IMR-90 (cell line): ENCODE measurements around the gene OPTC. TPM values are rescaled to one million over a fixed set of nuclear protein-coding genes. Genes with fewer than 3 reads are reported as not detected.

Experiments used
- ATAC-seq: fragments of 200-7000 bp; cut with Tn5 transposase; 2 replicates; pipeline ENCODE4 v1.9.1; 2020; ENCODE audit warnings: low read depth, mild to moderate bottlenecking, moderate library complexity
- BruUV-seq: library from RNA; stranded (reverse); fragments of 400-500 nt; replicated peaks from 2 replicates; lab custom pipeline; 2021; lab: Mats Ljungman, UMichigan
- CTCF ChIA-PET: fragments of 300-600 bp; formaldehyde crosslinking; extraction: SDS; loops from one replicate; lab custom pipeline; 2021; ENCODE audit warnings: antibody characterized with exemption; lab: Yijun Ruan, JAX
- POLR2A ChIA-PET: fragments of 300-600 bp; sonication (Branson Sonifier 250); formaldehyde crosslinking; loops from one replicate; lab custom pipeline; 2022; ENCODE audit warnings: antibody characterized with exemption; ENCODE audit not compliant: unreplicated experiment; lab: Charles Lee
- DNase-seq: peaks from one replicate; pipeline ENCODE4 v3.0.0; 2013
- H2AFZ ChIP-seq: replicated peaks from 2 replicates; pipeline ENCODE3; 2013; ENCODE audit warnings: low read length, mild to moderate bottlenecking; ENCODE audit not compliant: poor library complexity
- H2AK5ac ChIP-seq: 2 replicates; pipeline ENCODE4 v1.6.1; 2013; ENCODE audit warnings: low read depth, low read length, inconsistent platforms
- H2AK9ac ChIP-seq: replicated peaks from 2 replicates; pipeline ENCODE3; 2013; ENCODE audit warnings: mild to moderate bottlenecking, low read depth, low read length, moderate library complexity; ENCODE audit not compliant: poor library complexity
- H2BK120ac ChIP-seq: 2 replicates; pipeline ENCODE4 v1.6.1; 2013; ENCODE audit warnings: low read depth, low read length, inconsistent platforms
- H2BK15ac ChIP-seq: 3 replicates; pipeline ENCODE4 v1.6.1; 2013; ENCODE audit warnings: low read depth, low read length, inconsistent platforms
- H2BK20ac ChIP-seq: 2 replicates; pipeline ENCODE4 v1.6.1; 2013; ENCODE audit warnings: low read depth, mild to moderate bottlenecking, inconsistent platforms, low read length, moderate library complexity
- H2BK5ac ChIP-seq: 2 replicates; pipeline ENCODE4 v1.6.1; 2013; ENCODE audit warnings: mild to moderate bottlenecking, low read depth, low read length, inconsistent platforms; ENCODE audit not compliant: poor library complexity, severe bottlenecking
- H3K14ac ChIP-seq: replicated peaks from 2 replicates; pipeline ENCODE4 v1.6.1; 2013; ENCODE audit warnings: low read depth, low read length, inconsistent platforms
- H3K18ac ChIP-seq: 2 replicates; pipeline ENCODE4 v1.6.1; 2013; ENCODE audit warnings: low read depth, low read length, control low read depth
- H3K23ac ChIP-seq: 2 replicates; pipeline ENCODE4 v1.6.1; 2013; ENCODE audit warnings: low read depth, low read length, inconsistent platforms
- H3K27ac ChIP-seq: 2 replicates; pipeline ENCODE4 v1.5.1; 2013; ENCODE audit warnings: mild to moderate bottlenecking, control low read depth, low read length; ENCODE audit not compliant: insufficient read depth
- H3K27me3 ChIP-seq: 2 replicates; pipeline ENCODE4 v1.6.1; 2013; ENCODE audit warnings: low read length; ENCODE audit not compliant: control insufficient read depth, insufficient read depth
- H3K36me3 ChIP-seq: 2 replicates; pipeline ENCODE4 v1.6.1; 2013; ENCODE audit warnings: low read length, mixed read lengths; ENCODE audit not compliant: control insufficient read depth, insufficient read depth
- H3K4ac ChIP-seq: 2 replicates; pipeline ENCODE4 v1.6.1; 2013; ENCODE audit warnings: low read depth, low read length, inconsistent platforms
- H3K4me1 ChIP-seq: 2 replicates; pipeline ENCODE4 v1.6.1; 2013; ENCODE audit warnings: low read length, mixed read lengths; ENCODE audit not compliant: control insufficient read depth, insufficient read depth
- H3K4me2 ChIP-seq: 2 replicates; pipeline ENCODE4 v1.6.1; 2013; ENCODE audit warnings: low read depth, mild to moderate bottlenecking, control low read depth, low read length, moderate library complexity
- H3K4me3 ChIP-seq: 2 replicates; pipeline ENCODE4 v1.5.1; 2013; ENCODE audit warnings: low read depth, mild to moderate bottlenecking, control low read depth, low read length, moderate library complexity; ENCODE audit not compliant: insufficient read depth
- H3K56ac ChIP-seq: 2 replicates; pipeline ENCODE4 v1.6.1; 2013; ENCODE audit warnings: low read length, inconsistent platforms; ENCODE audit not compliant: insufficient read depth; ENCODE audit errors: extremely low read depth
- H3K79me1 ChIP-seq, 2 experiments: 2 replicates each; pipeline ENCODE4 v1.6.1; 2013; ENCODE audit warnings: low read length in 2 of 2, inconsistent platforms in 1 of 2, low read depth in 1 of 2
- H3K9ac ChIP-seq: 2 replicates; pipeline ENCODE4 v1.6.1; 2013; ENCODE audit warnings: low read depth, low read length, control low read depth
- H3K9me1 ChIP-seq: 2 replicates; pipeline ENCODE4 v1.6.1; 2013; ENCODE audit warnings: low read length, inconsistent platforms; ENCODE audit not compliant: insufficient read depth
- H3K9me3 ChIP-seq: 2 replicates; pipeline ENCODE4 v1.6.1; 2013; ENCODE audit warnings: low read length; ENCODE audit not compliant: control insufficient read depth, insufficient read depth
- H4K20me1 ChIP-seq: 2 replicates; pipeline ENCODE4 v1.6.1; 2013; ENCODE audit warnings: low read length, inconsistent platforms; ENCODE audit not compliant: insufficient read depth
- H4K5ac ChIP-seq: 2 replicates; pipeline ENCODE4 v1.6.1; 2013; ENCODE audit warnings: mild to moderate bottlenecking, low read depth, low read length, control low read depth
- H4K8ac ChIP-seq, 2 experiments: 2 replicates each; pipeline ENCODE4 v1.6.1; 2013; ENCODE audit warnings: low read depth in 2 of 2, low read length in 2 of 2, control low read depth in 1 of 2, inconsistent platforms in 1 of 2
- H4K91ac ChIP-seq: 2 replicates; pipeline ENCODE4 v1.6.1; 2013; ENCODE audit warnings: low read depth, low read length, inconsistent platforms; ENCODE audit not compliant: insufficient read depth
- CEBPB ChIP-seq: IDR thresholded peaks from 2 replicates; pipeline ENCODE4 v1.6.1; 2012; ENCODE audit warnings: low read depth, low read length, improper control_type of control experiment
- CHD1 ChIP-seq: IDR thresholded peaks from 2 replicates; pipeline ENCODE4 v1.6.1; 2012; ENCODE audit warnings: low read depth, low read length, improper control_type of control experiment
- CTCF ChIP-seq: conservative IDR thresholded peaks from 2 replicates; pipeline ENCODE4 v1.5.1; 2012; ENCODE audit warnings: mild to moderate bottlenecking, low read depth, low read length, improper control_type of control experiment
- ELK1 ChIP-seq: fragments of 150-350 bp; IDR thresholded peaks from 2 replicates; pipeline ENCODE4 v1.6.1; 2016; ENCODE audit warnings: low read depth, mild to moderate bottlenecking, low read length, moderate library complexity, borderline replicate concordance
- FOS ChIP-seq: fragments of 150-350 bp; IDR thresholded peaks from 2 replicates; pipeline ENCODE4 v1.6.1; 2016; ENCODE audit warnings: low read depth, low read length
- MAZ ChIP-seq: IDR thresholded peaks from 2 replicates; pipeline ENCODE4 v1.6.1; 2012; ENCODE audit warnings: low read depth, mild to moderate bottlenecking, low read length, improper control_type of control experiment, moderate library complexity, borderline replicate concordance
- MXI1 ChIP-seq: IDR thresholded peaks from 2 replicates; pipeline ENCODE4 v1.6.1; 2012; ENCODE audit warnings: low read depth, mild to moderate bottlenecking, low read length, moderate library complexity, borderline replicate concordance
- POLR2A ChIP-seq: IDR thresholded peaks from 2 replicates; pipeline ENCODE4 v1.6.1; 2012; ENCODE audit warnings: mild to moderate bottlenecking, low read depth, low read length
- RAD21 ChIP-seq: IDR thresholded peaks from 2 replicates; pipeline ENCODE4 v1.6.1; 2012; ENCODE audit warnings: low read length, improper control_type of control experiment
- RCOR1 ChIP-seq: IDR thresholded peaks from 2 replicates; pipeline ENCODE4 v1.6.1; 2012; ENCODE audit warnings: mild to moderate bottlenecking, low read length, improper control_type of control experiment; ENCODE audit not compliant: insufficient replicate concordance
- RFX5 ChIP-seq: IDR thresholded peaks from 2 replicates; pipeline ENCODE4 v1.8.0; 2012; ENCODE audit warnings: low read depth, mild to moderate bottlenecking, low read length, moderate library complexity
- SMC3 ChIP-seq: fragments of 150-350 bp; IDR thresholded peaks from 2 replicates; pipeline ENCODE4 v1.6.1; 2016; ENCODE audit warnings: low read depth, mild to moderate bottlenecking, antibody characterized with exemption, low read length, moderate library complexity
- USF2 ChIP-seq: fragments of 150-350 bp; IDR thresholded peaks from 2 replicates; pipeline ENCODE4 v1.6.1; 2017; ENCODE audit warnings: mild to moderate bottlenecking, antibody characterized with exemption, low read length, low read depth
- WGBS, 2 experiments: methylation state at CpG; one replicate each; pipeline versions ENCODE4 v1.1.5 to v1.1.7; 2013; ENCODE audit warnings: missing lambda C conversion rate in 2 of 2; ENCODE audit not compliant: insufficient read length in 1 of 2; ENCODE audit errors: extremely low coverage in 2 of 2; 5-methylcytosine and 5-hydroxymethylcytosine counted together
- dilution Hi-C: fragments of 300-500 bp; cut with HindIII; formaldehyde crosslinking; loops from one replicate; pipeline ENCODE4 v1.14.3; 2018; ENCODE audit warnings: low sequenced_read_pairs; ENCODE audit not compliant: unreplicated experiment
- in situ Hi-C: fragments of 300-500 bp; cut with MboI; formaldehyde crosslinking; loops from 3 replicates; pipeline ENCODE4 v1.14.3; 2019; ENCODE audit warnings: low sequenced_read_pairs, inconsistent platforms, mixed read lengths
- intact Hi-C: fragments of 100-400 bp; cut with micrococcal nuclease; formaldehyde crosslinking; loops from 2 replicates; pipeline ENCODE4 v1.10.0; 2022
- polyA plus RNA-seq, 3 experiments: library from polyadenylated mRNA; depleted of rRNA; stranded (reverse); fragments of >200 nt; gene quantifications; 2 replicates each; pipeline ENCODE4 v1.2.3, GENCODE V29; 2012; ENCODE audit warnings: low replicate concordance in 1 of 3
- total RNA-seq: library from RNA; depleted of rRNA; stranded (reverse); fragments of >200 nt; gene quantifications from 2 replicates; pipeline ENCODE4 v1.2.3, GENCODE V29; 2012

The OPTC gene
- total and polyA plus RNA-seq, 2 of the 4 experiments (the other 2 are of a cell fraction), result not detected

GRCh38 chr1:203556047-203556851 is 62.3 kb downstream of the OPTC start:
- in situ Hi-C loops, result no loop called here
- TF ChIP-seq POLR2A (0 out of 2 replicates have a peak, but pooled peaks have one; percentile 51), RCOR1 (no peak), ELK1 (no peak), SMC3 (no peak), CTCF (no peak), FOS (no peak), MAZ (peak; percentile 49; the same call in 1 of the 2 replicates), RFX5 (no peak), MXI1 (0 out of 2 replicates have a peak, but pooled peaks have one; percentile 51), USF2 (no peak), RAD21 (no peak; the same call in 1 of the 2 replicates), CEBPB (peak; percentile 22; the same call in 1 of the 2 replicates), CHD1 (no peak)

More at GRCh38 chr1:203556047-203556851, 62.3 kb downstream of the OPTC start:
- Histone ChIP-seq H4K8ac (peak overlapping the region; percentile 84 to 97), H3K4me3 (no peak overlapping the region), H2BK5ac (peak overlapping the region; percentile 97), H3K27ac (peak overlapping the region; percentile 91), H2AFZ (peak overlapping the region; percentile 79), H3K23ac (peak overlapping the region; percentile 97), H2BK120ac (peak overlapping the region; percentile 100), H2BK20ac (peak overlapping the region; percentile 97), H3K4me1 (peaks cover 33% of the 10 kb centered on the region), H3K36me3 (no peaks in the 10 kb centered on the region), H3K9me3 (no peaks in the 10 kb centered on the region), H3K9ac (peak overlapping the region; percentile 57), H3K4ac (peak overlapping the region; percentile 99), H3K27me3 (no peaks in the 10 kb centered on the region), H4K91ac (peak overlapping the region; percentile 98), H3K9me1 (peaks cover 37% of the 10 kb centered on the region), H3K4me2 (peak overlapping the region; percentile 34), H2AK9ac (peak overlapping the region; percentile 99), H3K18ac (peak overlapping the region; percentile 53), H3K14ac (peak overlapping the region; percentile 94), H3K79me1 (peaks cover 0 to 23% of the 10 kb centered on the region in 2 experiments; a peak in 2 of 4 replicates), H4K20me1 (no peaks in the 10 kb centered on the region), H2BK15ac (peak overlapping the region; percentile 84), H3K56ac (peak overlapping the region; percentile 81), H4K5ac (peak overlapping the region; percentile 80), H2AK5ac (peak overlapping the region; percentile 96)
- 10% methylated on average over 2 of the region's 16 CpGs; no CpG with 5 or more reads in 1 of the 2 experiments for WGBS, 2 experiments
- no TSS peak for BruUV-seq
- DNase-seq (peak; percentile 85), ATAC-seq (peak; percentile 36)
- ChIA-PET CTCF (interaction anchor here (0.6 to 0.8 kb wide), 2 partner anchors 10 to 14 kb away, joined by 3 read pairs; no protein-coding TSS in a partner anchor), POLR2A (interaction anchor here (0.6 kb wide), 1 partner anchor 70 kb away, joined by 3 read pairs; the partner anchor contains the start of gene ATP2B4)
- intact Hi-C loops, result loop anchor here (2.0 to 5.0 kb wide), 3 partner anchors 19 to 241 kb away; partner anchors contain the start of genes ZBED6 and ZC3H11A
- dilution Hi-C loops, result no loop called here
